SHP77 treated with DMSO at 0.1 percent for 48 hours (cell line): ENCODE data around the gene GOLPH3.
"Not testable (repeated sequence)": the region's sequence is repeated elsewhere in the genome, so short reads cannot be mapped to it uniquely, and the experiment has no call there.

ENCODE experiments used
- DNase-seq: peaks from one replicate; lab custom pipeline; 2025; lab: John Stamatoyannopoulos, UW

Gene GOLPH3

GRCh38 chr5:32098890-32099310 lies 75.2 kb downstream of the GOLPH3 start:
- no peak for DNase-seq

- no peak for DNase-seq
Observed at GRCh38 chr5:32098291-32098690, 75.8 kb downstream of the GOLPH3 start.

GRCh38 chr5:32096891-32097595 lies 77.1 kb downstream of the GOLPH3 start:
- no peak for DNase-seq

DNA sequence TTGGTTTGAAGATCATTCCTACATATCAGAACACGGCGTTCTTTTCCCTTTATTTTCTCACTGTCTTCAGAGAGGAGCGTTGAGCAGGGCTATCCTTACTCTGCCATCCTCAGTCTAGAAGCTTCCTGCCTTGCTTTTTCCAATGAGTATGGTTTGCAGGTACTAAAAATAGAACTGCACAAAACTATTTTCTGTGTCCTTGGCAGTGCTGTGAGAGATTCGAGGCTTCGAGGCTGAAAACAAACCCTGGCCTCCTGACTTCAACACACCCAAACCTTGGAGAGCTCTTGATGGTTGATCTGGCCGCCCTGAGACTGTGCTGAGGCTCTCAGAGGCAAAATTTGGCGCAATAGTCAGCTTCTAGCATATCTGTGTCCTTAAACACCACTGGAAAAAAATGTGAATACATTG lies 78.9 kb downstream of the GOLPH3 start:
- DNase-seq: no peak

GRCh38 chr5:32094691-32095090 lies 79.4 kb downstream of the GOLPH3 start:
- DNase-seq: no peak

GRCh38 chr5:32092938-32093812 lies 80.9 kb downstream of the GOLPH3 start:
- peak; percentile 75 for DNase-seq

DNA sequence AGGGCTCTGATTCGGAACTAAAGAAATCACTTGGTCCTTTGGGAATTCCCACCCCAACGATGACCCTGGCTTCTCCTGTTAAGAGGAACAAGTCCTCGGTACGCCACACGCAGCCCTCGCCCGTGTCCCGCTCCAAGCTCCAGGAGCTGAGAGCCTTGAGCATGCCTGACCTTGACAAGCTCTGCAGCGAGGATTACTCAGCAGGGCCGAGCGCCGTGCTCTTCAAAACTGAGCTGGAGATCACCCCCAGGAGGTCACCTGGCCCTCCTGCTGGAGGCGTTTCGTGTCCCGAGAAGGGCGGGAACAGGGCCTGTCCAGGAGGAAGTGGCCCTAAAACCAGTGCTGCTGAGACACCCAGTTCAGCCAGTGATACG lies 83.4 kb downstream of the GOLPH3 start:
- DNase-seq: no peak

DNA sequence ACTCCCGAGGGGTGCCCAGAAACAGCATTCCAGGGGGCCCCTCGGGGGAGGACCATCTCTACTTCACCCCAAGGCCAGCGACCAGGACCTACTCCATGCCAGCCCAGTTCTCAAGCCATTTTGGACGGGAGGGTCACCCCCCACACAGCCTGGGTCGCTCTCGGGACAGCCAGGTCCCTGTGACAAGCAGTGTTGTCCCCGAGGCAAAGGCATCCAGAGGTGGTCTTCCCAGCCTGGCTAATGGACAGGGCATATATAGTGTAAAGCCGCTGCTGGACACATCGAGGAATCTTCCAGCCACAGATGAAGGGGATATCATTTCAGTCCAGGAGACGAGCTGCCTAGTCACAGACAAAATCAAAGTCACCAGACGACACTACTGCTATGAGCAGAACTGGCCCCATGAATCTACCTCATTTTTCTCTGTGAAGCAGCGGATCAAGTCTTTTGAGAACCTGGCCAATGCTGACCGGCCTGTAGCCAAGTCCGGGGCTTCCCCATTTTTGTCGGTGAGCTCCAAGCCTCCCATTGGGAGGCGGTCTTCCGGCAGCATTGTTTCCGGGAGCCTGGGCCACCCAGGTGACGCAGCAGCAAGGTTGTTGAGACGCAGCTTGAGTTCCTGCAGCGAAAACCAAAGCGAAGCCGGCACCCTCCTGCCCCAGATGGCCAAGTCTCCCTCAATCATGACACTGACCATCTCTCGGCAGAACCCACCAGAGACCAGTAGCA lies 83.9 kb downstream of the GOLPH3 start:
- DNase-seq: no peak

DNA sequence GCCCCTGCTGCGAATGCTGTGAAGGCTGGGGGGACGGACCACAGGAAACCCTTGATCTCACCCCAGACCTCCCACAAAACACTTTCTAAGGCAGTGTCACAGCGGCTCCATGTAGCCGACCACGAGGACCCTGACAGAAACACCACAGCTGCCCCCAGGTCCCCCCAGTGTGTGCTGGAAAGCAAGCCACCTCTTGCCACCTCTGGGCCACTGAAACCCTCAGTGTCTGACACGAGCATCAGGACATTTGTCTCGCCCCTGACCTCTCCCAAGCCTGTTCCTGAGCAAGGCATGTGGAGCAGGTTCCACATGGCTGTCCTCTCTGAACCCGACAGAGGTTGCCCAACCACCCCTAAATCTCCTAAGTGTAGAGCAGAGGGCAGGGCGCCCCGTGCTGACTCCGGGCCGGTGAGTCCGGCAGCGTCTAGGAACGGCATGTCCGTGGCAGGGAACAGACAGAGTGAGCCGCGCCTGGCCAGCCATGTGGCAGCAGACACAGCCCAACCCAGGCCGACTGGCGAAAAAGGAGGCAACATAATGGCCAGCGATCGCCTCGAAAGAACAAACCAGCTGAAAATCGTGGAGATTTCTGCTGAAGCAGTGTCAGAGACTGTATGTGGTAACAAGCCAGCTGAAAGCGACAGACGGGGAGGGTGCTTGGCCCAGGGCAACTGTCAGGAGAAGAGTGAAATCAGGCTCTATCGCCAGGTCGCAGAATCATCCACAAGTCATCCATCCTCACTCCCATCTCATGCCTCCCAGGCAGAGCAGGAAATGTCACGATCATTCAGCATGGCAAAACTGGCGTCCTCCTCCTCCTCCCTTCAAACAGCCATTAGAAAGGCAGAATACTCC lies 84.7 kb downstream of the GOLPH3 start:
- DNase-seq: no peak

DNA sequence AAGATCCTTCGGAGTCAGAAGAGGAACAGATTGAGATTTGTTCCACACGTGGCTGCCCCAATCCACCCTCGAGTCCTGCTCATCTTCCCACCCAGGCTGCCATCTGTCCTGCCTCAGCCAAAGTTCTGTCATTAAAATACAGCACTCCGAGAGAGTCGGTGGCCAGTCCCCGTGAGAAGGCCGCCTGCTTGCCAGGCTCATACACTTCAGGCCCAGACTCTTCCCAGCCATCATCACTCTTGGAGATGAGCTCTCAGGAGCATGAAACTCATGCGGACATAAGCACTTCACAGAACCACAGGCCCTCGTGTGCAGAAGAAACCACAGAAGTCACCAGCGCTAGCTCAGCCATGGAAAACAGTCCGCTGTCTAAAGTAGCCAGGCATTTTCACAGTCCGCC lies 85.9 kb downstream of the GOLPH3 start:
- no peak for DNase-seq

- no peak for DNase-seq
Observed at GRCh38 chr5:32087086-32088082, 86.7 kb downstream of the GOLPH3 start.

GRCh38 chr5:32083981-32084430 lies 90.1 kb downstream of the GOLPH3 start:
- DNase-seq: no peak

GRCh38 chr5:32082701-32083100 lies 91.4 kb downstream of the GOLPH3 start:
- no peak for DNase-seq

DNA sequence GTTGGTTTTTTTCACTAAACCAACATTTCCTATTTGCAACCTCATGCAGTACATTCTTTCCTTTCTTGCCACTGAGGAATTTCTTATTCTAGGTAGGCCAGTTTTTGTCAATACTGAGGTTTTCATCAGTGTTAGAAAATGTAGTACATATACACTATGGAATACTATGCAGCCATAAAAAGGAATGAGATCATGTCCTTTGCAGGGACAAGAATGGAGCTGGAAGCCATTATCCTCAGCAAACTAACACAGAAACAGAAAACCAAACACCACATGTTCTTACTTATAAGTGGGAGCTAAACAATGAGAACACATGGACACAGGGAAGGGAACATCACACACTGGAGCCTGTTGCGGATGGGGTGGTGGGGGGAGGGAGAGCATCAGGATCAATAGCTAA lies 93.6 kb downstream of the GOLPH3 start:
- DNase-seq: not testable (repeated sequence)

DNA sequence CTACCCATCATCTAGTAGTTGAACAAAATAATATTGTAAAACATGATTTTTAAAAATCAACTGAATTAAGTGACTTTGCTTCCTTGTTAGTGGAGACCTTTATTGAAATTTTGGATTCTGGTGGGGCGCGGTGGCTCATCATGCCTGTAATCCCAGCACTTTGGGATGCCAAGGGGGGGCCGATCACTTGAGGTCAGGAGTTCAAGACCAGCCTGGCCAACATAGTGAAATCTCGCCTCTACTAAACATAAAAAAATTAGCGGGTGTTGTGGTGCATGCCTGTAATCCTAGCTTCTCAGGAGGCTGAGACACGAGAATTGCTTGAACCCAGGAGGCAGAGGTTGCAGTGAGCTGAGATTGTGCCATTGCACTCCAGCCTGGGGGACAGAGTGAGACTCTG lies 95.3 kb downstream of the GOLPH3 start:
- DNase-seq: not testable (repeated sequence)

GRCh38 chr5:32076699-32077695 lies 97.1 kb downstream of the GOLPH3 start:
- peak; percentile 70 for DNase-seq
